ENCODE results near the gene TMPRSS11B.
"Not testable (repeated sequence)": the region's sequence is repeated elsewhere in the genome, so short reads cannot be mapped to it uniquely, and the experiment has no call there.

TMPRSS11B gene

DNA sequence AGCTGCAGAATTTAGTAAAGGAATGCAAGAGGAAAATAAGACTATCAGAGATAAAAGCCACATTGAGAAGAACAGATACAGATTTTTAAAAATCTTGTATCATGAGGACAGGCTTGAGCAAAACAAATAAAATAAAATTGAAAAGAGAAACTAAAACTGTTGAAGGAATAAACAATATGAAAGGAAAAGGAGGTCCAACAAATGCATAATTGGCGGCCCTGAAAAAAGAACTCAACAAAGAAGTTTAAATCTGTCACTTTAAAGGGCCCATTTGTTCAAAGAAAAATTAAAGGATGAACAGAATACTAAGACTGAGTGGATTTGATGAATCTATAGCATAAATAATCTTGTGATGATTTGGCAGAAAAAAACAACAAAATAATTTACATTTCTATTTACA, 36.5 kb downstream of the TMPRSS11B start:
- no peak overlapping the region for H3K9ac ChIP-seq (ENCODE audit: low read depth, low read length)
- H3K27ac ChIP-seq (ENCODE audit: low read length) = no peak overlapping the region
- H3K36me3 ChIP-seq (ENCODE audit: insufficient read depth, low read depth, low read length) = no peaks in the 10 kb centered on the region
- no peaks in the 10 kb centered on the region for H3K27me3 ChIP-seq (ENCODE audit: insufficient read depth, low read length)
- no peaks in the 10 kb centered on the region for H3K4me1 ChIP-seq (ENCODE audit: insufficient read depth, low read length)
- no peak overlapping the region for H3K4me3 ChIP-seq (ENCODE audit: low read length)
- H3K9me3 ChIP-seq (ENCODE audit: insufficient read depth, low read depth, low read length) = peaks cover 19% of the 10 kb centered on the region

GRCh38 chr4:68194305-68194704, 51.2 kb downstream of the TMPRSS11B start:
- H3K9me3 ChIP-seq (ENCODE audit: insufficient read depth, low read depth, low read length); H3K9ac ChIP-seq (ENCODE audit: low read depth, low read length); H3K27me3 ChIP-seq (ENCODE audit: insufficient read depth, low read length); H3K27ac ChIP-seq (ENCODE audit: low read length); H3K36me3 ChIP-seq (ENCODE audit: insufficient read depth, low read depth, low read length); H3K4me3 ChIP-seq (ENCODE audit: low read length); H3K4me1 ChIP-seq (ENCODE audit: insufficient read depth, low read length): not testable (repeated sequence)

DNA sequence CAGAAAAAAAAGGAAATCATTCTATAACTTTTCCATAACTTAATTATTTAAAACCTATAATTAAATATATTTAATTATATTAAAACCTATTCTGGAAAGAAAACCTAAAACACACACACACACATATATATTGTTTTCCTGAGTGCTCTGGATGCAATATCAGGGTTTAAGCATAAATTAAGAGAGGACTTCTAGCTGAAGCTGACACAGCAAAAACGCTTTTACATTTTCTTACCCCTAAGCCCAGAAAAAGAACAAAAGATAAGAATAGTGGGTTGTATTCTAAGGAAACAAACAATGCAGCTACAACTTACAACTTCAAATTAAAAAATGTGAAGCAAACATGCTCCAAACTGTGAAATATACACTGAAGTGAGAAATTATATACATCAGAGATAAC, 52.3 kb downstream of the TMPRSS11B start:
- no peaks in the 10 kb centered on the region for H3K4me1 ChIP-seq (ENCODE audit: insufficient read depth, low read length)
- H3K27me3 ChIP-seq (ENCODE audit: insufficient read depth, low read length) = no peaks in the 10 kb centered on the region
- no peak overlapping the region for H3K27ac ChIP-seq (ENCODE audit: low read length)
- H3K36me3 ChIP-seq (ENCODE audit: insufficient read depth, low read depth, low read length) = no peaks in the 10 kb centered on the region
- no peak overlapping the region for H3K9ac ChIP-seq (ENCODE audit: low read depth, low read length)
- H3K9me3 ChIP-seq (ENCODE audit: insufficient read depth, low read depth, low read length) = peaks cover 5% of the 10 kb centered on the region; the same call in 1 of the 2 replicates
- H3K4me3 ChIP-seq (ENCODE audit: low read length) = no peak overlapping the region

DNA sequence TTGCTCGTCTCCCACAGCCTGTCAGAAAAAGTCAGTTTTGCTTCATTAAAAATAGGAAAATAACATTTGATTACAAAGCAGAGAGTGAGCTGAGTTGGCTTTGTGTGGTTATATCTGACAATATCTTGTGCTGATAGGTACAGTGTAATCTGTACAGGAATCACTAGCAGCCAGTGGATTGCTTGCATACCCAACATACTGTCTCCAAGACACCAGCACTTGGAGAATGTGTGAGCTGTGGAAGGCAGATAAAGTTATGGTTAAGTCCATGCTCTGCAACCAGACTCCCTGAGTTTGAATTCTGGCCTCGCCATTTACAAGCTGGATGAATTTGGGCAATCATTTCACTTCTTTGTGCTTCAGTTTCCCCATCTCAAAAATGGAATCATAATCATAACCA, 58.3 kb downstream of the TMPRSS11B start:
- Histone ChIP-seq H3K9me3 (ENCODE audit: insufficient read depth, low read depth, low read length) (no peaks in the 10 kb centered on the region), H3K36me3 (ENCODE audit: insufficient read depth, low read depth, low read length) (no peaks in the 10 kb centered on the region), H3K4me3 (ENCODE audit: low read length) (no peak overlapping the region), H3K27me3 (ENCODE audit: insufficient read depth, low read length) (no peaks in the 10 kb centered on the region), H3K9ac (ENCODE audit: low read depth, low read length) (no peak overlapping the region), H3K27ac (ENCODE audit: low read length) (no peak overlapping the region), H3K4me1 (ENCODE audit: insufficient read depth, low read length) (no peaks in the 10 kb centered on the region)

DNA sequence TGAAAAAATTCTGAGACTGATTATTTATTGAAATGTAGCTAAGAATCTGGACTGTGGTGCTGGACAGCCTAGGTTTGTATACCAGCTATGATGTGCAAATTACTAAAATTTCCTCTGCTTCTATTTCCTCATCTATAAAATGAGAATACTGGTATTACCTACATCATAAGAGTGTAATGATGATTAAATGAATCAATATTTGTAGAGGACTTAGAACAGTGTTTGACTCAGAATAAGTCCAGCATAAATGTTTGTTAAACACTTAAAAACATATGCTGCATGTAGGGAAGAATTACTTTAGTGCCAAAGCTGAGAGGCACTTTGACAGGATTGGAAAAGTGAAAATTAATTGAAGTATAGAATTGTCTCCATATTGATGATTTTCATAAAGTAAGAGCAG, 60.6 kb downstream of the TMPRSS11B start:
- Histone ChIP-seq H3K9me3 (ENCODE audit: insufficient read depth, low read depth, low read length) (no peaks in the 10 kb centered on the region), H3K4me3 (ENCODE audit: low read length) (no peak overlapping the region), H3K4me1 (ENCODE audit: insufficient read depth, low read length) (no peaks in the 10 kb centered on the region), H3K36me3 (ENCODE audit: insufficient read depth, low read depth, low read length) (no peaks in the 10 kb centered on the region), H3K27me3 (ENCODE audit: insufficient read depth, low read length) (no peaks in the 10 kb centered on the region), H3K9ac (ENCODE audit: low read depth, low read length) (no peak overlapping the region), H3K27ac (ENCODE audit: low read length) (no peak overlapping the region)

DNA sequence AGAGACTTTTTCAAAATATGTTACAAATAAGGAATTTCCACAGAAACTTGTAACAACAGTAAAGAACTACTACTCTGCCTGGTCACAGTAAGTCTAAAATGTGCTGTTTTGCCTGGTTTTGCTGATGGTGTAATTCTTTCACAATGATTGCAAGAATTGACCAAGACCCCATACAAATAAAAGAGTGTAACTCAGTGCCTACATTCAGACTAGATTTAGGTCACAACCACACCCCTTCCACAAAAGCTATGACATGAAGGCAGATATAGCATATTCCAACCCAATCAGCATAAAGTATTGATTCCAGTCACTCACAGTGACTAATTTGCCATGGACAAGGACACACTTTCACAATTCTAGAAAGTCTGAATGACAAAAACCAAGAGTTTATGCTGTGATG, 62.1 kb downstream of the TMPRSS11B start:
- no peaks in the 10 kb centered on the region for H3K27me3 ChIP-seq (ENCODE audit: insufficient read depth, low read length)
- H3K4me1 ChIP-seq (ENCODE audit: insufficient read depth, low read length) = no peaks in the 10 kb centered on the region
- no peak overlapping the region for H3K9ac ChIP-seq (ENCODE audit: low read depth, low read length)
- no peaks in the 10 kb centered on the region for H3K36me3 ChIP-seq (ENCODE audit: insufficient read depth, low read depth, low read length)
- H3K4me3 ChIP-seq (ENCODE audit: low read length) = no peak overlapping the region
- H3K27ac ChIP-seq (ENCODE audit: low read length) = no peak overlapping the region
- H3K9me3 ChIP-seq (ENCODE audit: insufficient read depth, low read depth, low read length) = no peaks in the 10 kb centered on the region

- no peak overlapping the region for H3K27ac ChIP-seq (ENCODE audit: low read length)
These were observed 63.1 kb downstream of the TMPRSS11B start for GRCh38 chr4:68182382-68182820.

GRCh38 chr4:68180849-68181526, 64.5 kb downstream of the TMPRSS11B start:
- H3K4me1 ChIP-seq (ENCODE audit: insufficient read depth, low read length) = no peaks in the 10 kb centered on the region
- no peaks in the 10 kb centered on the region for H3K9me3 ChIP-seq (ENCODE audit: insufficient read depth, low read depth, low read length)
- no peak overlapping the region for H3K9ac ChIP-seq (ENCODE audit: low read depth, low read length)
- H3K27ac ChIP-seq (ENCODE audit: low read length) = no peak overlapping the region
- no peaks in the 10 kb centered on the region for H3K36me3 ChIP-seq (ENCODE audit: insufficient read depth, low read depth, low read length)
- H3K4me3 ChIP-seq (ENCODE audit: low read length) = no peak overlapping the region
- H3K27me3 ChIP-seq (ENCODE audit: insufficient read depth, low read length) = no peaks in the 10 kb centered on the region

More at GRCh38 chr4:68182382-68182820, 63.1 kb downstream of the TMPRSS11B start:
- no peaks in the 10 kb centered on the region for H3K27me3 ChIP-seq (ENCODE audit: insufficient read depth, low read length)
- H3K4me1 ChIP-seq (ENCODE audit: insufficient read depth, low read length) = no peaks in the 10 kb centered on the region
- no peak overlapping the region for H3K9ac ChIP-seq (ENCODE audit: low read depth, low read length)
- no peaks in the 10 kb centered on the region for H3K36me3 ChIP-seq (ENCODE audit: insufficient read depth, low read depth, low read length)
- no peaks in the 10 kb centered on the region for H3K9me3 ChIP-seq (ENCODE audit: insufficient read depth, low read depth, low read length)
- no peak overlapping the region for H3K4me3 ChIP-seq (ENCODE audit: low read length)

DNA sequence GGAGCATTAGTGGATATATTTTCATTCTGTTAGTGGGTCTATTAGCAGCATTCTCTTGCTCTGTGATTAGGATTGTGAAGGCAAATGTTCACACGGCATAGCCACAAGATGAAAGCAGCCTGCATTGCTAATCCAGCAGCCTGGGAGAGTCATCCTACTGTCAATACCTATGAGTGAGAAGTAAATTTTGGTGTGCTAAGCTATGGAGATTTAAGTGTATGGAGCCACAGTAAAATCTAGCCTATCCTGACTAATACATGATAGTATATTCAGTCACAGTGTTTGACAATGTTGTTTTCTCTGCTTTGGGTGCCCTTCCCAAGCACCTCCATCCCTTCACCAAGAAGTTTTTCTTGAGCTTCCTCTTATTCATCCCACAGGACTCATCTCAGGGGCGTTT, 68.6 kb downstream of the TMPRSS11B start:
- no peak overlapping the region for H3K27ac ChIP-seq (ENCODE audit: low read length)
- H3K27me3 ChIP-seq (ENCODE audit: insufficient read depth, low read length) = no peaks in the 10 kb centered on the region
- H3K4me1 ChIP-seq (ENCODE audit: insufficient read depth, low read length) = no peaks in the 10 kb centered on the region
- no peaks in the 10 kb centered on the region for H3K36me3 ChIP-seq (ENCODE audit: insufficient read depth, low read depth, low read length)
- no peak overlapping the region for H3K4me3 ChIP-seq (ENCODE audit: low read length)
- peaks cover 20% of the 10 kb centered on the region for H3K9me3 ChIP-seq (ENCODE audit: insufficient read depth, low read depth, low read length)
- no peak overlapping the region for H3K9ac ChIP-seq (ENCODE audit: low read depth, low read length)
